Loucy (cell line): Measurements from ENCODE around the gene CCDC146.
"Not testable (repeated sequence)": the region's sequence is repeated elsewhere in the genome, so short reads cannot be mapped to it uniquely, and the experiment has no call there.

Experiments used
- H2AFZ ChIP-seq: fragments of 200-600 bp; sonication (generic); 2 replicates; pipeline ENCODE4 v1.6.0; 2016; ENCODE audit warnings: antibody characterized with exemption, mild to moderate bottlenecking, low read length, moderate library complexity
- H3F3A ChIP-seq: fragments of 200-600 bp; 2 replicates; pipeline ENCODE4 v1.6.0; 2016; ENCODE audit warnings: antibody characterized with exemption, low read depth, mild to moderate bottlenecking
- H3K27me3 ChIP-seq: fragments of 200-600 bp; sonication (generic); 2 replicates; pipeline ENCODE4 v1.6.1; 2014; ENCODE audit warnings: low read length, mild to moderate bottlenecking; ENCODE audit not compliant: insufficient read depth, poor library complexity, severe bottlenecking
- H3K36me3 ChIP-seq: fragments of 200-600 bp; sonication (generic); 2 replicates; pipeline ENCODE4 v1.6.1; 2016; ENCODE audit warnings: low read length; ENCODE audit not compliant: insufficient read depth
- H3K4me1 ChIP-seq: fragments of 200-600 bp; sonication (generic); 2 replicates; pipeline ENCODE4 v1.5.1; 2014; ENCODE audit warnings: low read length, mild to moderate bottlenecking; ENCODE audit not compliant: insufficient read depth, poor library complexity, severe bottlenecking
- H3K4me2 ChIP-seq: fragments of 200-600 bp; sonication (generic); 2 replicates; pipeline ENCODE4 v1.6.0; 2014; ENCODE audit warnings: antibody characterized with exemption, low read length, low read depth, mild to moderate bottlenecking; ENCODE audit not compliant: poor library complexity, severe bottlenecking
- H3K4me3 ChIP-seq: fragments of 200-600 bp; sonication (generic); 2 replicates; pipeline ENCODE4 v1.5.1; 2014; ENCODE audit warnings: low read length, mild to moderate bottlenecking, mixed read lengths; ENCODE audit not compliant: poor library complexity, severe bottlenecking
- H3K79me2 ChIP-seq: fragments of 200-600 bp; sonication (generic); 2 replicates; pipeline ENCODE4 v1.6.1; 2014; ENCODE audit warnings: low read length; ENCODE audit not compliant: insufficient read depth
- H3K9ac ChIP-seq: fragments of 200-600 bp; sonication (generic); 2 replicates; pipeline ENCODE4 v1.6.0; 2014; ENCODE audit warnings: mild to moderate bottlenecking, low read depth, low read length, moderate library complexity; ENCODE audit not compliant: poor library complexity, severe bottlenecking
- H3K9me2 ChIP-seq: fragments of 200-600 bp; sonication (generic); replicated peaks from 2 replicates; pipeline ENCODE4 v1.6.1; 2016; ENCODE audit warnings: low read depth, low read length, mixed read lengths
- H3K9me3 ChIP-seq: fragments of 200-600 bp; sonication (generic); 2 replicates; pipeline ENCODE4 v1.6.1; 2014; ENCODE audit warnings: mild to moderate bottlenecking, antibody characterized with exemption, low read length, low read depth; ENCODE audit not compliant: insufficient read depth
- H4K20me1 ChIP-seq: fragments of 200-600 bp; sonication (generic); 2 replicates; pipeline ENCODE4 v1.6.0; 2014; ENCODE audit warnings: antibody characterized with exemption, low read length, mild to moderate bottlenecking; ENCODE audit not compliant: insufficient read depth, poor library complexity, severe bottlenecking
- EZH2phosphoT487 ChIP-seq: fragments of 200-600 bp; IDR thresholded peaks from 2 replicates; pipeline ENCODE4 v1.6.1; 2018; ENCODE audit warnings: antibody characterized with exemption, mild to moderate bottlenecking, moderate library complexity, borderline replicate concordance
- TF ChIP-seq, protein P1 (sequence below): fragments of 200-600 bp; sonication (generic); conservative IDR thresholded peaks from 2 replicates; pipeline ENCODE4 v1.5.1; 2014; ENCODE audit warnings: mild to moderate bottlenecking, antibody characterized with exemption, low read length

Gene CCDC146

DNA sequence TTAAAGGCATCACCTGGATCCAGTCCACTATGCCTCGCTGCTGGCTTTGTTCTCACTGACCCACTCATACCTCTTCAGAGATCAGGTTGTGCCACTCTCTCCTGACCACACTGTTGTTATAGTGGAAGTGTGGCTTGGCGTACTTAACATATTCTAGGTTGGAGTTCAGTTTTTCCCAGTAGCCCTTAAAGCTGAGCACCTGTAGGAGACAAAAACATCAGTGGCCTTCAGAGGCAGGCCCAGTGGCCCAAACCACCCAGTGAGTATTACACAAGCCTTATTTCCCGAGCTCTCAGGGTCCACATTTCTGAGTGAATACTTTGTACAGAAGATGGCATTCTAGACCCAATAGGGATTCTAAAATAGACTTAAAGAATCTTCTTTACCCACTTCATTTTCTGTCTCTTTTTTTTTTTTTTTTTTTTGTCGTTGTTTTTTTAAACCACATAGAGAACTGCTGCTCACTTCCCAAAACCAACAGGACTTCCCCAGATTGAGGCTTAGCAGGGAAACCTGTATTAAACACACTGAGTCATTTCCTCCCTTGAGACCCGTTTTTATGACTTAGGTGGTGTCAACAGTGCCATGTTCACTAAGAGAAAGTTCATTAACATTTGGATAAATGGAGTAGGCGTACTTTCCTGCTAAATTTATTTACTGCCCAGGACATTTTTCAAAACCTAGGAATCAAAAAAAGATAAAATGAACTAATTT is 207.9 kb downstream of the CCDC146 start:
- peak overlapping the region; percentile 51 for H3K4me3 ChIP-seq
- no peaks in the 10 kb centered on the region for H3K9me3 ChIP-seq
- H3K9me2 ChIP-seq, result no peaks in the 10 kb centered on the region
- no peaks in the 10 kb centered on the region for H3K36me3 ChIP-seq
- H4K20me1 ChIP-seq, result no peaks in the 10 kb centered on the region
- H3F3A ChIP-seq, result no peaks in the 10 kb centered on the region; the same call in 1 of the 2 replicates
- peaks cover 48% of the 10 kb centered on the region for H3K4me1 ChIP-seq
- no peak overlapping the region for H3K9ac ChIP-seq
- H2AFZ ChIP-seq, result no peak overlapping the region
- H3K4me2 ChIP-seq, result peak overlapping the region; percentile 66
- H3K27me3 ChIP-seq, result peaks cover 9% of the 10 kb centered on the region
- no peaks in the 10 kb centered on the region for H3K79me2 ChIP-seq
- TF ChIP-seq EZH2phosphoT487, result no peak
- TF ChIP-seq, protein P1, sequence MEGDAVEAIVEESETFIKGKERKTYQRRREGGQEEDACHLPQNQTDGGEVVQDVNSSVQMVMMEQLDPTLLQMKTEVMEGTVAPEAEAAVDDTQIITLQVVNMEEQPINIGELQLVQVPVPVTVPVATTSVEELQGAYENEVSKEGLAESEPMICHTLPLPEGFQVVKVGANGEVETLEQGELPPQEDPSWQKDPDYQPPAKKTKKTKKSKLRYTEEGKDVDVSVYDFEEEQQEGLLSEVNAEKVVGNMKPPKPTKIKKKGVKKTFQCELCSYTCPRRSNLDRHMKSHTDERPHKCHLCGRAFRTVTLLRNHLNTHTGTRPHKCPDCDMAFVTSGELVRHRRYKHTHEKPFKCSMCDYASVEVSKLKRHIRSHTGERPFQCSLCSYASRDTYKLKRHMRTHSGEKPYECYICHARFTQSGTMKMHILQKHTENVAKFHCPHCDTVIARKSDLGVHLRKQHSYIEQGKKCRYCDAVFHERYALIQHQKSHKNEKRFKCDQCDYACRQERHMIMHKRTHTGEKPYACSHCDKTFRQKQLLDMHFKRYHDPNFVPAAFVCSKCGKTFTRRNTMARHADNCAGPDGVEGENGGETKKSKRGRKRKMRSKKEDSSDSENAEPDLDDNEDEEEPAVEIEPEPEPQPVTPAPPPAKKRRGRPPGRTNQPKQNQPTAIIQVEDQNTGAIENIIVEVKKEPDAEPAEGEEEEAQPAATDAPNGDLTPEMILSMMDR, result no peak

GRCh38 chr7:77331938-77332695 is 209.7 kb downstream of the CCDC146 start:
- Histone ChIP-seq H3K9ac (peak overlapping the region; percentile 53), H3K4me1 (peaks cover 48% of the 10 kb centered on the region), H2AFZ (no peak overlapping the region), H3K4me3 (peak overlapping the region; percentile 34), H3K9me3 (no peaks in the 10 kb centered on the region), H3F3A (no peaks in the 10 kb centered on the region; the same call in 1 of the 2 replicates), H4K20me1 (no peaks in the 10 kb centered on the region), H3K36me3 (no peaks in the 10 kb centered on the region), H3K27me3 (no peaks in the 10 kb centered on the region), H3K79me2 (no peaks in the 10 kb centered on the region), H3K9me2 (no peaks in the 10 kb centered on the region), H3K4me2 (peak overlapping the region; percentile 66)
- TF ChIP-seq, protein P1, result peak; percentile 71
- TF ChIP-seq EZH2phosphoT487, result no peak

- H3K4me2 ChIP-seq, H4K20me1 ChIP-seq, H3K79me2 ChIP-seq, H3F3A ChIP-seq, H3K36me3 ChIP-seq, H3K4me3 ChIP-seq, H2AFZ ChIP-seq, H3K9me3 ChIP-seq, H3K9me2 ChIP-seq, H3K27me3 ChIP-seq, H3K9ac ChIP-seq: not testable (repeated sequence)
- H3K4me1 ChIP-seq, result peaks cover 44% of the 10 kb centered on the region
These were observed 211.6 kb downstream of the CCDC146 start for GRCh38 chr7:77334039-77334438.
